Trophoblast cell (in vitro differentiated cells and primary cell): Measurements from ENCODE around the gene PAIP2.
A peak's percentile ranks its signal among the peaks of the same experiment; 100 is the strongest.

Source experiments
- DNase-seq, 2 donors: peaks; one replicate each; pipeline ENCODE4 v3.0.0-alpha.2; 2016
- H2AFZ ChIP-seq: 2 replicates; pipeline ENCODE4 v1.6.1; 2013; ENCODE audit warnings: low read length, moderate library complexity, mild to moderate bottlenecking; ENCODE audit not compliant: insufficient read depth, poor library complexity
- H2AK5ac ChIP-seq: 2 replicates; pipeline ENCODE4 v1.6.1; 2013; ENCODE audit warnings: mild to moderate bottlenecking, low read length
- H2BK120ac ChIP-seq: 2 replicates; pipeline ENCODE4 v1.6.1; 2013; ENCODE audit warnings: low read length, mild to moderate bottlenecking, moderate library complexity; ENCODE audit not compliant: insufficient read depth, poor library complexity
- H2BK12ac ChIP-seq: 2 replicates; pipeline ENCODE4 v1.6.1; 2013; ENCODE audit warnings: mild to moderate bottlenecking, low read length, moderate library complexity
- H2BK5ac ChIP-seq: 2 replicates; pipeline ENCODE4 v1.6.1; 2013; ENCODE audit warnings: low read length, low read depth, moderate library complexity, mild to moderate bottlenecking; ENCODE audit not compliant: poor library complexity
- H3K14ac ChIP-seq: 2 replicates; pipeline ENCODE4 v1.6.1; 2013; ENCODE audit warnings: mild to moderate bottlenecking, low read length
- H3K18ac ChIP-seq: 2 replicates; pipeline ENCODE4 v1.6.1; 2013; ENCODE audit warnings: mild to moderate bottlenecking, low read length
- H3K23ac ChIP-seq: 2 replicates; pipeline ENCODE4 v1.6.1; 2013; ENCODE audit warnings: low read length
- H3K27ac ChIP-seq: 2 replicates; pipeline ENCODE4 v1.5.1; 2013; ENCODE audit warnings: low read depth, mild to moderate bottlenecking, inconsistent platforms, low read length, moderate library complexity
- H3K27me3 ChIP-seq: 2 replicates; pipeline ENCODE4 v1.6.1; 2013; ENCODE audit warnings: inconsistent platforms, mild to moderate bottlenecking, low read length, moderate library complexity; ENCODE audit not compliant: insufficient read depth
- H3K36me3 ChIP-seq, 2 experiments: 1 replicate in 1 of 2; 2 replicates in 1 of 2; pipeline ENCODE4 v1.6.1; 2013; ENCODE audit warnings: low read length in 2 of 2, mild to moderate bottlenecking in 2 of 2, moderate library complexity in 1 of 2; ENCODE audit not compliant: insufficient read depth in 2 of 2, control insufficient read depth in 1 of 2
- H3K4ac ChIP-seq: 2 replicates; pipeline ENCODE4 v1.6.1; 2013; ENCODE audit warnings: low read depth, mild to moderate bottlenecking, low read length, moderate library complexity
- H3K4me1 ChIP-seq, 2 experiments: 1 replicate in 1 of 2; 2 replicates in 1 of 2; pipeline ENCODE4 v1.6.1; 2013; ENCODE audit warnings: low read length in 2 of 2, mild to moderate bottlenecking in 2 of 2, moderate library complexity in 1 of 2; ENCODE audit not compliant: insufficient read depth in 2 of 2, control insufficient read depth in 1 of 2
- H3K4me2 ChIP-seq: 2 replicates; pipeline ENCODE4 v1.6.1; 2013; ENCODE audit warnings: inconsistent platforms, mild to moderate bottlenecking, low read length, moderate library complexity
- H3K4me3 ChIP-seq: 2 replicates; pipeline ENCODE4 v1.5.1; 2013; ENCODE audit warnings: mild to moderate bottlenecking, low read depth, low read length, inconsistent platforms
- H3K79me1 ChIP-seq: one replicate; pipeline ENCODE4 v1.6.1; 2013; ENCODE audit warnings: low read length
- H3K79me2 ChIP-seq: 2 replicates; pipeline ENCODE4 v1.6.1; 2013; ENCODE audit warnings: low read length, mild to moderate bottlenecking; ENCODE audit not compliant: control insufficient read depth, insufficient read depth, poor library complexity
- H3K9ac ChIP-seq: 2 replicates; pipeline ENCODE4 v1.6.1; 2013; ENCODE audit warnings: mild to moderate bottlenecking, low read length
- H3K9me3 ChIP-seq: 2 replicates; pipeline ENCODE4 v1.6.1; 2013; ENCODE audit warnings: low read depth, mild to moderate bottlenecking, control low read depth, inconsistent platforms, low read length; ENCODE audit not compliant: insufficient read depth
- H4K12ac ChIP-seq: 2 replicates; pipeline ENCODE4 v1.6.1; 2013; ENCODE audit warnings: low read depth, mild to moderate bottlenecking, low read length, moderate library complexity
- H4K8ac ChIP-seq: 2 replicates; pipeline ENCODE4 v1.6.1; 2013; ENCODE audit warnings: low read depth, mild to moderate bottlenecking, low read length, moderate library complexity
- H4K91ac ChIP-seq: one replicate; pipeline ENCODE4 v1.6.1; 2013; ENCODE audit warnings: low read depth, mild to moderate bottlenecking, low read length, moderate library complexity
- WGBS: extraction: QIAGEN DNeasy Blood & Tissue Kit; methylation state at CpG from one replicate; pipeline ENCODE4 v1.1.7; 2013; ENCODE audit warnings: missing lambda C conversion rate; ENCODE audit not compliant: insufficient read length, insufficient coverage; ENCODE audit errors: extremely low coverage; 5-methylcytosine and 5-hydroxymethylcytosine counted together

PAIP2 gene

DNA sequence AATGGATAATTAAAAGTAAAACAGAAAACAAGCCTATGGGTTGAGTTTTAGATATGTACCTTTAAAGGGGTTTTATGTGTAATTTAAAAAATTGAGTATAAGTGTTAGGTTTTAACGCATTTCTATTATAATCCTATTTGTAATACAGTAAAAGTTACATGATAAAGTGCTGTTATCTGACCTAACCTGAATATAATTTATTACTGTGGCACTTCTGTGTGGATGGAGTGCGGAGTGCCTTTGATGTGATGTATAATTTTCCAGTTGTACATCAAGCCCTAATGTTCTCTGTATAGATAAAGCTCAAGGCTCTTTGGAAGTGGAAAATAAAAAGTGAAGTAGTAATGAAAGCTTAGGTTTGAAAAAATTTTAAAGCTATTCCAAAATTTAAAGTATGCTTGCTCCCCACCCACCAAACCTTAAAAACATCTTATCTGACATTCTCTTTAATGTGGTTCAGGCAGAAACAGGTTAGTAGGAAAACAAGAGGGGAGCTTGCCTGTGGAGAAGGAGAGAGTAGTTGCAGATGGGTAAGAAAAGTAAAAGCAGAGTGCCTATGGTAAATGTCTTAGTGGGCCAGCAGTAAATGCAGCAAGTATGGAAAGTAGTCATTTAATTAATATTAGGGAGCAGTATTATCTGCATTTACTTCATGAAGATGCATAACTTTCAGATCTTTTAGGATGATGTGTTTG is 44.1 kb upstream of the PAIP2 start:
- no peak overlapping the region for H4K12ac ChIP-seq
- H3K27me3 ChIP-seq = no peaks in the 10 kb centered on the region
- H3K4me2 ChIP-seq = no peak overlapping the region
- no peak for DNase-seq
- WGBS = no CpG with 5 or more reads among the region's 2 CpGs
- peaks cover 11% of the 10 kb centered on the region for H3K79me1 ChIP-seq
- H3K36me3 ChIP-seq = no peaks in the 10 kb centered on the region
- peaks cover 8 to 16% of the 10 kb centered on the region in 2 experiments for H3K4me1 ChIP-seq
- no peaks in the 10 kb centered on the region for H3K9me3 ChIP-seq
- no peak overlapping the region for H2AK5ac ChIP-seq
- peak overlapping the region; percentile 81 for H3K4ac ChIP-seq
- no peak overlapping the region for H2BK5ac ChIP-seq
- no peak overlapping the region for H3K27ac ChIP-seq
- H2BK120ac ChIP-seq = no peak overlapping the region
- no peak overlapping the region for H3K23ac ChIP-seq
- no peak overlapping the region for H2AFZ ChIP-seq
- no peak overlapping the region for H2BK12ac ChIP-seq
- H3K14ac ChIP-seq = no peak overlapping the region
- no peak overlapping the region for H4K91ac ChIP-seq
- no peak overlapping the region for H4K8ac ChIP-seq
- H3K79me2 ChIP-seq = peaks cover 43% of the 10 kb centered on the region
- no peak overlapping the region for H3K18ac ChIP-seq
- no peak overlapping the region for H3K9ac ChIP-seq
- H3K4me3 ChIP-seq = no peak overlapping the region

DNA sequence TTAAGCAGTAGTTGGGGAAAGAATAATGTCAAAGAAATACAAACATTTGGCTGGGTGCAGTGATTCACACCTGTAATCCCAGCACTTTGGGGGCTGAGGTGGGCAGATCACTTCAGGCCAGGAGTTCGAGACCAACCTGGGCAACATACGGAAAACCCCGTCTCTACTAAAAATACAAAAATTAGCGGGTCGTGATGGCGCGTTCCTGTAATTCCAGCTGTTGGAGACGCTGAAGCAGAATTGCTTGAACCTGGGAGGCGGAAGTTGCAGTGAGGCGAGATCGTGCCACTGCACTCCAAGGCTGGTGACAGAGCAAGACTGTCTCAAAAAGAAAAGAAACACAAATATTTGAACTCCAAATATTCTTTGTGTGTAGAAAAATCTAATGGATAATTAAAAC is 43.4 kb upstream of the PAIP2 start:
- H3K36me3 ChIP-seq = peaks cover 0 to 2% of the 10 kb centered on the region in 2 experiments
- no peak overlapping the region for H3K27ac ChIP-seq
- no peak overlapping the region for H4K12ac ChIP-seq
- H2BK12ac ChIP-seq = no peak overlapping the region
- no peak overlapping the region for H2BK5ac ChIP-seq
- H3K79me1 ChIP-seq = peaks cover 11% of the 10 kb centered on the region
- peak overlapping the region; percentile 97 for H3K4ac ChIP-seq
- H4K8ac ChIP-seq = no peak overlapping the region
- H3K79me2 ChIP-seq = peaks cover 46% of the 10 kb centered on the region
- H3K4me2 ChIP-seq = no peak overlapping the region
- H3K9ac ChIP-seq = no peak overlapping the region
- H2AFZ ChIP-seq = no peak overlapping the region
- no peaks in the 10 kb centered on the region for H3K27me3 ChIP-seq
- H4K91ac ChIP-seq = no peak overlapping the region
- no peak overlapping the region for H3K4me3 ChIP-seq
- H3K14ac ChIP-seq = no peak overlapping the region
- WGBS = no CpG with 5 or more reads among the region's 11 CpGs
- no peaks in the 10 kb centered on the region for H3K9me3 ChIP-seq
- no peak overlapping the region for H2BK120ac ChIP-seq
- H2AK5ac ChIP-seq = no peak overlapping the region
- peak in 1 of 2 donors; percentile 32 for DNase-seq
- H3K23ac ChIP-seq = no peak overlapping the region
- no peak overlapping the region for H3K18ac ChIP-seq
- H3K4me1 ChIP-seq = peaks cover 8 to 13% of the 10 kb centered on the region in 2 experiments

DNA sequence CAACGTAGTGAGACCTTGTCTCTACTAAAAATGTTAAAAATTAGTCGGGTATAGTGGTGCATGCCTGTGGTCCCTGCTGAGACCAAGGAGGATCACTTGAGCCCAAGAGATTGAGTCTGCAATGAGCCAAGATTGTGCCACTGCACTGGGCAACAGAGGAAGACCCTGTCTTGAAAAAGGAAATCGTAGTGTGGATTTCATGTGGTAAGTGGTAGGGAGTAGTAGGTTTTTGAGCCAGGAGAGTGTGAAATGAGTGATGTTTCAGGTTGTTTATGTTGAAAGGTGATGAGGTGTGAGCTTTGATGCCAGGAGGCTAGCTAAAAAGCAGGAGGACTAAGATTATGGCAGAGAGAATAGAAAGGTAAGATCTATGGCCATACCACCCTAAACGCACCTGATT is 42.2 kb upstream of the PAIP2 start:
- Histone ChIP-seq H3K4ac (peak overlapping the region; percentile 48), H4K91ac (no peak overlapping the region), H3K23ac (no peak overlapping the region), H3K79me1 (peaks cover 2% of the 10 kb centered on the region), H3K4me3 (no peak overlapping the region), H4K12ac (no peak overlapping the region), H3K4me1 (peaks cover 8 to 13% of the 10 kb centered on the region in 2 experiments), H3K9me3 (no peaks in the 10 kb centered on the region), H3K9ac (no peak overlapping the region), H2BK120ac (no peak overlapping the region), H3K27me3 (no peaks in the 10 kb centered on the region), H3K14ac (no peak overlapping the region), H3K4me2 (no peak overlapping the region), H2AFZ (no peak overlapping the region), H4K8ac (no peak overlapping the region), H3K18ac (no peak overlapping the region), H3K36me3 (peaks cover 0 to 2% of the 10 kb centered on the region in 2 experiments), H2AK5ac (no peak overlapping the region), H3K79me2 (peaks cover 43% of the 10 kb centered on the region), H2BK12ac (no peak overlapping the region), H2BK5ac (no peak overlapping the region), H3K27ac (no peak overlapping the region)
- WGBS = 100% methylated on average over 1 of the region's 4 CpGs
- no peak for DNase-seq

DNA sequence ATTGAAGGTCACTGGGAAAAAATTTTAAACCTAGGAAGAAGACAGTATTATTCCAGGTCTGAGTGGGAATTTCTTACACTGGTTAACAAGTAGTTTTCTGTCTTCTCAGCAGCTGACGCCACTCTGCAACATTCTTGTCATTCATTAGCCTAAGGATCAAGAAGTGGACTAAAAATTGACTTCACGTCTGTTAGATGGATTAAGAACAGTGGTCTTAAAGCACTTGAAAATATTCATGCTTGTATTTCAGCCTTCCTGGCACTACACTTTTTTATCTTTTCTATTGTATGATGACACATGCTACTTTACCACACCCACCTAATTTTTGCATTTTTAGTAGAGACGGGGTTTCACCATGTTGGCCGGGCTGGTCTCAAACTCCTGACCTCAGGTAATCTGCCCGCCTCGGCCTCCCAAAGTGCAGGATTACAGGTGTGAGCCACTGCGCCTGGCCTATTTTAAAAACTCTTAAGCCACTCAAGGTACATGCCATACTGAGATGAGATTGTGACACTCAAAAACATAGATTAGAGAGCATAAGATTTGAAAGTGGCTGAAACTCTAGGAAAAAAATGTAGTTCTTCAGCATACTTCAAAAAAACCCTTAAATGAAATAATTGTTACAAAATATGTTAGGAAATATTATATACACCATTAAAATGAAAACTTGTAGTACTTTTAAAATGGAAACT is 39.7 kb upstream of the PAIP2 start:
- no peak overlapping the region for H3K18ac ChIP-seq
- no peak overlapping the region for H3K14ac ChIP-seq
- no peak overlapping the region for H2AK5ac ChIP-seq
- peaks cover 8 to 9% of the 10 kb centered on the region in 2 experiments for H3K4me1 ChIP-seq
- no peak overlapping the region for H3K4me2 ChIP-seq
- H4K8ac ChIP-seq = no peak overlapping the region
- no peak overlapping the region for H2AFZ ChIP-seq
- H3K23ac ChIP-seq = no peak overlapping the region
- H2BK5ac ChIP-seq = no peak overlapping the region
- no peak overlapping the region for H2BK12ac ChIP-seq
- no peak overlapping the region for H4K12ac ChIP-seq
- peak; percentile 42 to 80 for DNase-seq
- peaks cover 34% of the 10 kb centered on the region for H3K79me2 ChIP-seq
- H3K27me3 ChIP-seq = no peaks in the 10 kb centered on the region
- WGBS = no CpG with 5 or more reads among the region's 7 CpGs
- no peak overlapping the region for H3K4me3 ChIP-seq
- H3K79me1 ChIP-seq = no peaks in the 10 kb centered on the region
- peak overlapping the region; percentile 55 for H3K4ac ChIP-seq
- no peak overlapping the region for H2BK120ac ChIP-seq
- peaks cover 0 to 2% of the 10 kb centered on the region in 2 experiments for H3K36me3 ChIP-seq
- H3K9ac ChIP-seq = no peak overlapping the region
- no peak overlapping the region for H4K91ac ChIP-seq
- H3K27ac ChIP-seq = no peak overlapping the region
- no peaks in the 10 kb centered on the region for H3K9me3 ChIP-seq
